Hematopoietic multipotent progenitor cell treated with erythropoietin and hydrocortisone succinate and interleukin-3 and kit ligand, for 15 days (in vitro differentiated cells): Measurements from ENCODE around the gene RHEX.
"Not testable (repeated sequence)": the region's sequence is repeated elsewhere in the genome, so short reads cannot be mapped to it uniquely, and the experiment has no call there.

Source experiments
- DNase-seq: peaks from one replicate; pipeline ENCODE4 v3.0.0-alpha.2; 2015; ENCODE audit warnings: low spot score

Gene RHEX, protein sequence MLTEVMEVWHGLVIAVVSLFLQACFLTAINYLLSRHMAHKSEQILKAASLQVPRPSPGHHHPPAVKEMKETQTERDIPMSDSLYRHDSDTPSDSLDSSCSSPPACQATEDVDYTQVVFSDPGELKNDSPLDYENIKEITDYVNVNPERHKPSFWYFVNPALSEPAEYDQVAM

GRCh38 chr1:206052919-206053610 lies at the start of gene RHEX:
TSS of gene RHEX (plus strand) at chr1:206053173. CDS start at chr1:206097829, 44,656 bp downstream.
- not testable (repeated sequence) for DNase-seq

GRCh38 chr1:206003854-206004800 lies 48.8 kb upstream of the RHEX start:
- no peak for DNase-seq

GRCh38 chr1:206004826-206005225 lies 48.1 kb upstream of the RHEX start:
- DNase-seq = no peak

DNA sequence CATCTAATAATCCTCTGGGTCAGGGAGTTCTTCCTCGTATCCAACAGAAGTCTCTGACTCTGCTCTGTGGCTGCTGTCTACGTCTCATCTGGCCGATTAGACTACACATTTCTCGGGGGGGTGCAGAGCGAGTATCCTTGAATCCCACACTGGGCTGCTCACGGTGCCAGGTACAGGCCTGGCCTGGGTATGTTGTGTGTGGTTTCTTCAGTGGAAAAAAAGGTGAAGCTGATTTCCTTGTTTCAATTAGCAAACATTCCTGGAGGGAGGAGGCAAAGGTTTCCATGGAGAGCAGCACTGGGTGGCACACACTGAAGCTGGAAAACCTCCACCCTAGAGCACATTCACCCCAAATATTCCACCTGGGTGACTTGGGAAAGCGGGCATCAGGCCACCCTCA lies 47.7 kb upstream of the RHEX start:
- no peak for DNase-seq

DNA sequence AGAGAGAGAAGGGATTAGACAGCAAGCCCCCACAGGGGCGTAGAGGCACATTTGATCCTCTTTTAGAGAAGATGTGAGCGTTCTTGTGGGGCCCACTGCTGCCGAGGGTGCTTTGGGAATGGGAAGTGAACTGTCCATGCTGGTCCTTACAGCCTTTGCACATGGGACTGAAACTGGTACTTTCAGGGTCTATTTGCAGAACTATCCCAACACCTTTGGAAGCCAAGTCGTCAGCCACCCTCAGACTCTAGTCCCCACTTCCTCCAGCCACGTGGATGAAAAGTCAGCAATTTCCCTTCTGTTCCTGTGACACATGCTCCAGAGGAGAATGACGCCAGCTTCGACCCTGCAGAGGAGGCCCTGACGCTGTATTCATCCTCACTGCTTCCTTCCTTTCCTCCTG lies 47.2 kb upstream of the RHEX start:
- DNase-seq = no peak

DNA sequence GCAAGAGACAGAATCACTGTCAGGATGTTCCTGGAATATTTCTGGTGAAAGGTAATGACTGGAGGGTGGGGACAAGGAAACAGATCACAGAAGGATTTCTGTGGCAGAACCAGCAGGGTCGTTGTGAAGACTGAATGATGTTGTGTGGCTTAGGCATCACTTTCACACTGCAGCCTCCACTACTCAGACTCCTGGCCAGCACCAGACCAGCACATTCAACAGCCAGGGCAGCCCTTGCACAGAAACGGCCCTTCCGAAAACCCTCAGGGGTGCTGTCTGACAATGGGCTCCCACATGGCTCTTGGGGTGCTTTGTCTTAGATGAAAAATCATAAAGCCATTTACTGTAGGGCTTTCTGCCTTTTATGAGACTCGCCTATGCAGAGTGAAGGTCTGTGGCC lies 46.0 kb upstream of the RHEX start:
- no peak for DNase-seq

DNA sequence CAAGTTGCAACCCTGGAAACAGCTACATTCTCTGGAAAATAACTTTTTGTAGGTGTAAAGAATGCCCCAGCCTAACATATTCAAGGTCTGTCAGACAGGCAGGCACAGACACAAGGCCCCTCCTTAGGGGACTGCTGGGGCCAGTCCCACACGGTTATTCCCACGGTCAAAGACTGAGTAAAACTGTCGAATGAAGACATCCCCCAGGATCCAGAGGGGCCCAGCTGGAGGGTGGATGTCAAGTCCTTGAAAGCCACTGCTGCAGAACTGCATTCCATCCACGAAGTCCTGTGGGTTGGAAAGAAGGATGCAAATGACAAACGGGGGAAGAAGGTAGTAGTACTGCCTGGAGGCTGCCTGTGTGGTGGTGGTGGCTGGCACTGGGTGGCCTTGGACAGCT lies 42.9 kb upstream of the RHEX start:
- no peak for DNase-seq

DNA sequence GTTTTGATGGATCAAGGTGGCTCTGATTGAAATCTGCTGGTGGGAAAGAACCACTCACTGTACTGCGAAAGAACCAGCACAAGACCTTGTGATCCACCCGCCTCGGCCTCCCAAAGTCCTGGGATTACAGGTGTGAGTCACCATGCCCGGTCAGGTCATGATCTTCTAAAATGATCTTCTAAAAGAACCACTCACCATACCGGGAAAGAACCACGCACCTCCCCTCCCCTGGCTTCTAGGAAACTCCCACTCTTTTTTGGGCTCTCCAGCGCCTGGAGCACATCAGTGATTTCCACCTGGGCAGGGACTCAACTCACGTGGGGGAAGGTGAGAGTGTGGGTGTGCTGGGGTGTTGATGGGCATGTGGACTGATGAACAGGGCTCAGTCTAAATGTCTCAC lies 41.9 kb upstream of the RHEX start:
- DNase-seq = no peak

DNA sequence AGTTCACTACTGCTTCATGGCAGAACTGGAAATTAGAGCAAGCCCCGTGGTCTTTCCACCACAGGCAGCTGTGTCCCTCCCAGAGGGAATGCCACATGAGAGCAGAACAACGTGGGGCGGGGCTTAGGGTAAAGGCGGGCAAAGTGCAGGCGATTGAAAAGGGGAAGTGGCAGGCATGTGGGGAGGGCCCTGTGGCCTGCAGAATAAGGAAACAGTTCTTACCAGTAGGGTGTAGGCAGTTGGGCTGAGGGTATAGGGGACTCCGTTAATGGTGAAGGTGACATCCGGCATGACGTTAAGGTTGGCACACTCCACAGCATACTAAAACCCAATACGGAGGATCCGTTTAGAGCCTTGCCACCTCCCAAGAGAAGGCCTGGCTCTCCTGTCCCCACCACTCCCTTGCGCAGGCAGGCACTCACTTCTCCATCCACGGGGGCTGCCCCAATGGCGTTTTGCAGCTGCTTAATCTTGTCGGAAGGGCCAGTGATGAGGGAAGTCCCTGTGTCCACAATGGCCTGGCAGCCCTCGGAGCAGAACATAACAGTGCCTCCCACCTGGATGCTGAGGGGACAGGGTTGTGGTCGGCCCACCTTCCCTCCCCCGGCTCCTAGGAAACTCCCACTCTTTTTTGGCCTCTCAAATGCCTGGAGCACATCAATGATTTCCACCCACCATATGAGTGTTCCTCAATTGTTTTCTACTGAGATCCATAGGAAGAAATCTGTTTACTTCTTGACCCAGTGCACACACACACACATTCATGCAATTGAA lies 40.7 kb upstream of the RHEX start:
- DNase-seq = peak; percentile 32

DNA sequence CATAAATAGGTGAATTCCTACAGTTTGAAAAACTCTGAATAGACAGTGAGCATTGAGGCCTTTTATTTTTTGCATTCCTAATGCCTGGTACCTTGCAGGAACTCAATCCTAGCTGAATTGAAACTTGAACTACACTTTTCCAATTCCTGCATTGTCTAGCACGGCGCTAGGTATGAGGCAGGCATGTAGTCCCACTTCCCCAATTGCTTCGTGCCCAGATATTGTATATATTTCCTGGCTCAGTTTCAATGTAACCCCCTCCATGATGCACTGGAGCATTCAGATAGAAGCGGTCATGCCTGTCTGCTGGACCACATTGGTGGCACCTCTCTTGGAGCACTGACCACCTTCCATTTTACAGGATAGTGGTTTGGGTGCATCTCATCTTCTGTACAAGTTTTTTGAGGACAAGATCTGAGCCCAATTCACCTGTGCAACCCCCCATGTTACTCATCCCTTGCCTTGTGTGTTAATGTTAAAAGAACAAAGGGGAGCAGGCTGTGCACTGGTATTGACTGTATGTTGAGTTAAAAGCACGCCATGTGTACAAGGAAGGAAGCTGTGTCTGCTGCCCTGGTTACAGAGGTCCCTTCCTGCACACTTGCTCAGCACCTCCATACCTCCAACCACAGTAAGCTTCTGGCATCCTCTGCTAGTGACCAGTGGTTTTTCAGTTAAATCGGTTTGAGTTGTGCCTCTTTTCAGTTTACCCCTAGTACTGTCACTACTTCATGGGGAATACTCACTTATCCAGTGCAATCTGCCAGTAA lies 39.8 kb upstream of the RHEX start:
- no peak for DNase-seq

- no peak for DNase-seq
Observed at GRCh38 chr1:206014601-206015000, 38.4 kb upstream of the RHEX start.

- no peak for DNase-seq
Observed at GRCh38 chr1:206015071-206015470, 37.9 kb upstream of the RHEX start.

GRCh38 chr1:206020393-206021007 lies 32.5 kb upstream of the RHEX start:
- no peak for DNase-seq

- peak; percentile 23 for DNase-seq
Observed at GRCh38 chr1:206021008-206021625, 31.9 kb upstream of the RHEX start.

DNA sequence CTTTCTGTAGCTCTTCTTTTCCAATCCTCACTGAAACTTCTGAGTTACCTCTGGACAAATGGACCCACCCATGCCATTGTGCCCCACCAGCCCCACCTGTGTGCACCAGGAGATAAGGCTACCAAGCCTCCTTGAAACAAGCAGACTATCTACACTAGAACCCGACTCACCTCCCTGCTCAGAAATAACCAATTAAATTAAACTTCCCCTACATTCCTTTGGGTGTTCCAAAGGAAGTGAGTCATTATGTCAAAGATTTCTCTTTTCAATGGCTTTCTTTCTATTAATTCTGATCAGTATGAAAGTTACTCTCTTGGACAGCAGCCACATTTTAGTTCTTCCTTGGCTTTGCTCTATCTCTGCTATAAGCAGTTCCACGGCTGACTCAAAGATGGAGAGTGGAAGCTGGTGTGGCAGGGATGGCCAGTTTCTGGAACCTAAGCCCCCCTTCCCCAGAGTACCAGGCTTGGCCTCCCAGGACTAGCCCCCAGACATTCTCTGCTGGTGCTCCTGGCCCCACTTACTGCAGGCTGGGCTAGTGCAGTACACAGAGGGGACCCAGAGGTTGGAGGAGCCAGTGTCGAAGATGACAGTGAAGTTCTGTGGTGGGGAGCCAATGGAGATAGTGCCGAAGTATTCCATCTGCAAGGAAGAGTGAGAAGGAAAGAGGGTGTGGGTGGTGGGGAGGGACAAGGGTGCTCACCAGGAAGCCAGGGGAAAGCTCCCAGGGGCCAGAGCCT lies 31.2 kb upstream of the RHEX start:
- peak; percentile 8 for DNase-seq

DNA sequence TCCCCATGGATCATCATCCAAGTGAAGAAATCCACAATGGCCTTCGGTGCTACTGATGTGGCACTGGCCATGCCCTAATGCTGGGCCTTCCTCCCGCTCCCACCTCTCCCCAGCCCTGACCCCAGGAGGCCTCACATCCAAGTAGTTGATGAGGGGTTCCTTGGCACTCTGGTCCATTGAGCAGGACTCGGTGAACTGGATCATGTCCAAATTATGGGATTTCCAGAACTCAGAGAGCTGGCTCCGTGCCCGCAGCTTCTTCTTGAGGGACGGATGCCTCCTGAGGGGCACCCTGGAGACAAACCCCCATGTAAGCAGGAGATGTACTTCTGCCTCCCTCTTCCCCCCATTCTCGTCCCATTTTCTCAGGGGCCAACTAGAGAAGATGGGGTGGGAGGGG lies 30.2 kb upstream of the RHEX start:
- DNase-seq = no peak

DNA sequence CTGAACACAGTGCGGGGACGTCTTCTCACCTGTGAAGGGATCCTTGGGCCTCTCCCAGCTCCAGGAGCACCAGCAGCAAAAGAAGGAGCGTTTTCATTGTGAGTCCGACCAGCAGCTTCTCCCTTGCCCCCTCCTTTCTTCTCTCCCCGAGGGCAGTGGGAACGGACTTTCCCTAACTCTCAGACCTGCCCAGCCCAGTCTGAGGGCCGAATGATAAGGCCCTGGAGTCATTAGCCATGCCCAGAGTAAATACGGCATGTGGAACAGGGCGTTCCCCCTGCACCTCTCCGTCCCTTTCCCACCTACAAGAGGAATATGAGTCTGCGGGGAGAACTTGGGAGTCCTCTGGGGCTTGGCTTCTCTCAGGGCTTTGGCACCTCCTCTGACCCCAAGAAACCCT lies 29.3 kb upstream of the RHEX start, which contains the start of gene CTSE:
TSS of gene CTSE (minus strand) at position 201 of the 400 bp plus-strand sequence. CDS start at position 97, 104 bp downstream.
- DNase-seq = peak; percentile 37

- DNase-seq = no peak
Observed at GRCh38 chr1:206025283-206025820, 27.6 kb upstream of the RHEX start.

DNA sequence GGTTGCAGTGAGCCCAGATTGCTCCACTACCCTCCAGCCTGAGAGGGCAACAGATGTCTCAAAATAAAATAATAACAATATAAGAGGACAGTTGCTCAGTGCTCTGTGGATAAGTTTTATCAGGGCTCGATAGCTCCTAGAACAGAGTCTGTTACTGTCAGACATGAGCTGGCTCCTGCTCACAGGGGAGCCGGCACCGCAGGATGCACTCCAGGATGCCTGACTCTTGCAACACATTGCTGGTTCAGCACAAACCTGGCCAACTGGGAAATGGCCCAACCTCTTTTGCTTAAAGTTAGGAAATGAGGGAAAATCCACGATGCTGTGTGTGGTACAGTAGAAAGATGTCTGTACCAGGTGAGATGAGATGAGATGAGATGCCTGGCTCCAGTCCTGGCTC lies 23.5 kb upstream of the RHEX start:
- no peak for DNase-seq
